GM23338 (cell line): ENCODE measurements around the gene NT5DC3. TPM values are rescaled to one million over a fixed set of nuclear protein-coding genes. Genes with fewer than 3 reads are reported as not detected.

ENCODE experiments used
- ATAC-seq: fragments of 200-7000 bp; cut with Tn5 transposase; 3 replicates; pipeline ENCODE4 v1.9.1; 2020
- DNase-seq: peaks from one replicate; pipeline ENCODE4 v3.0.0-alpha.2; 2015; ENCODE audit warnings: low spot score
- H2AFZ ChIP-seq: fragments of 200-600 bp; sonication (generic); 2 replicates; pipeline ENCODE4 v1.8.0; 2016; ENCODE audit warnings: antibody characterized with exemption, mild to moderate bottlenecking, moderate library complexity
- H3F3A ChIP-seq: fragments of 200-600 bp; sonication (generic); replicated peaks from 2 replicates; pipeline ENCODE4 v1.8.0; 2017; ENCODE audit warnings: antibody characterized with exemption, mixed run types, low read depth
- H3K27ac ChIP-seq: fragments of 200-600 bp; sonication (generic); 2 replicates; pipeline ENCODE4 v1.6.1; 2016; ENCODE audit warnings: low read depth
- H3K27me3 ChIP-seq: fragments of 200-600 bp; sonication (generic); 2 replicates; pipeline ENCODE4 v1.8.0; 2016; ENCODE audit warnings: mild to moderate bottlenecking, mixed run types, moderate library complexity; ENCODE audit not compliant: insufficient read depth
- H3K36me3 ChIP-seq: fragments of 200-600 bp; sonication (generic); 2 replicates; pipeline ENCODE4 v1.8.0; 2016; ENCODE audit warnings: mild to moderate bottlenecking; ENCODE audit not compliant: insufficient read depth
- H3K4me1 ChIP-seq: fragments of 200-600 bp; sonication (generic); 2 replicates; pipeline ENCODE4 v1.8.0; 2016; ENCODE audit warnings: mild to moderate bottlenecking, moderate library complexity; ENCODE audit not compliant: insufficient read depth
- H3K4me2 ChIP-seq: fragments of 200-600 bp; sonication (generic); 2 replicates; pipeline ENCODE4 v1.7.1; 2017; ENCODE audit warnings: mixed run types
- H3K4me3 ChIP-seq: fragments of 200-600 bp; sonication (generic); 2 replicates; pipeline ENCODE4 v1.6.1; 2016; ENCODE audit warnings: mixed run types
- H3K79me2 ChIP-seq: fragments of 200-600 bp; sonication (generic); replicated peaks from 2 replicates; pipeline ENCODE4 v1.8.0; 2017; ENCODE audit warnings: mild to moderate bottlenecking; ENCODE audit not compliant: insufficient read depth
- H3K9me2 ChIP-seq: fragments of 200-600 bp; sonication (generic); 2 replicates; pipeline ENCODE4 v1.8.0; 2017; ENCODE audit not compliant: insufficient read depth
- H4K20me1 ChIP-seq: fragments of 200-600 bp; sonication (generic); replicated peaks from 2 replicates; pipeline ENCODE4 v1.8.0; 2017; ENCODE audit warnings: mild to moderate bottlenecking; ENCODE audit not compliant: insufficient read depth
- H3K27ac Mint-ChIP-seq: 2 replicates; pipeline ENCODE4 v1.8.0; 2020; ENCODE audit warnings: inconsistent platforms, mild to moderate bottlenecking, moderate library complexity, mixed read lengths
- H3K27me3 Mint-ChIP-seq: 3 replicates; pipeline ENCODE4 v1.8.0; 2022; ENCODE audit warnings: low read depth, mild to moderate bottlenecking, moderate library complexity, mixed read lengths, inconsistent platforms; ENCODE audit not compliant: insufficient read depth, poor library complexity
- H3K36me3 Mint-ChIP-seq: 3 replicates; pipeline ENCODE4 v1.8.0; 2021; ENCODE audit warnings: low read depth, mild to moderate bottlenecking, inconsistent platforms, moderate library complexity, mixed read lengths
- H3K4me1 Mint-ChIP-seq: 3 replicates; pipeline ENCODE4 v1.8.0; 2020; ENCODE audit warnings: mild to moderate bottlenecking, inconsistent platforms, mixed read lengths
- H3K4me3 Mint-ChIP-seq: 3 replicates; pipeline ENCODE4 v1.8.0; 2021; ENCODE audit warnings: moderate library complexity, mild to moderate bottlenecking, inconsistent platforms, mixed read lengths
- H3K9me3 Mint-ChIP-seq: 3 replicates; pipeline ENCODE4 v1.8.0; 2020; ENCODE audit warnings: moderate library complexity, mild to moderate bottlenecking, inconsistent platforms, mixed read lengths
- CREB1 ChIP-seq: fragments of 250-450 bp; sonication (Bioruptor Pico); IDR thresholded peaks from 2 replicates; pipeline ENCODE4 v1.5.0; 2020; ENCODE audit warnings: low read depth, mild to moderate bottlenecking, moderate library complexity
- CTCF ChIP-seq, 2 experiments: fragments of 200-600 bp in 1 of 2; sonication (generic) in 1 of 2; conservative IDR thresholded peaks; 2 replicates each; pipeline versions ENCODE4 v1.5.1 to v1.6.1; 2016 to 2017; ENCODE audit warnings: antibody characterized with exemption in 2 of 2, low read depth in 2 of 2, mild to moderate bottlenecking in 2 of 2, moderate library complexity in 1 of 2
- ETS1 ChIP-seq: IDR thresholded peaks from 2 replicates; pipeline ENCODE4 v1.6.1; 2016; ENCODE audit warnings: antibody characterized with exemption
- EZH2 ChIP-seq: fragments of 200-600 bp; sonication (generic); IDR thresholded peaks from one replicate; pipeline ENCODE4 v1.8.0; 2017; ENCODE audit warnings: antibody characterized with exemption, mild to moderate bottlenecking, low read depth; ENCODE audit not compliant: unreplicated experiment
- EZH2phosphoT487 ChIP-seq: fragments of 200-600 bp; sonication (generic); IDR thresholded peaks from one replicate; pipeline ENCODE4 v1.8.1; 2018; ENCODE audit warnings: antibody characterized with exemption; ENCODE audit not compliant: unreplicated experiment
- JUNB ChIP-seq: IDR thresholded peaks from one replicate; pipeline ENCODE4 v1.6.1; 2016; ENCODE audit warnings: antibody characterized with exemption; ENCODE audit not compliant: unreplicated experiment
- NANOG ChIP-seq: IDR thresholded peaks from 2 replicates; pipeline ENCODE4 v1.6.1; 2016; ENCODE audit warnings: antibody characterized with exemption, borderline replicate concordance
- POLR2AphosphoS5 ChIP-seq: IDR thresholded peaks from 2 replicates; pipeline ENCODE4 v1.6.1; 2016; ENCODE audit warnings: antibody characterized with exemption, low read depth
- STAT1 ChIP-seq: IDR thresholded peaks from one replicate; pipeline ENCODE4 v1.6.1; 2016; ENCODE audit warnings: antibody characterized with exemption; ENCODE audit not compliant: unreplicated experiment
- ZNF114 ChIP-seq: fragments of 250-450 bp; sonication (Bioruptor Pico); IDR thresholded peaks from 2 replicates; pipeline ENCODE4 v1.5.0; 2020; ENCODE audit warnings: mild to moderate bottlenecking, moderate library complexity
- ZNF331 ChIP-seq: fragments of 250-450 bp; sonication (Bioruptor Pico); IDR thresholded peaks from 2 replicates; pipeline ENCODE4 v1.5.0; 2020; ENCODE audit warnings: low read depth, mild to moderate bottlenecking, moderate library complexity
- polyA plus RNA-seq: library from polyadenylated mRNA; unstranded; fragments of >200 nt; fragmentation: Nextera tagmentation; extraction: Ambion mirVana; gene quantifications from 2 replicates; pipeline ENCODE4 v1.2.1, GENCODE V29; 2016
- total RNA-seq: library from RNA; depleted of rRNA; stranded (reverse); fragments of >200 nt; shearing (Covaris generic); gene quantifications from 2 replicates; pipeline ENCODE4 v1.2.3, GENCODE V29; 2014
- TF ChIP-seq, protein P1 (sequence below): fragments of 250-450 bp; sonication (Bioruptor Pico); IDR thresholded peaks from 2 replicates; pipeline ENCODE4 v1.5.0; 2020; ENCODE audit warnings: mild to moderate bottlenecking, moderate library complexity
- TF ChIP-seq, protein P2 (sequence below): IDR thresholded peaks from one replicate; pipeline ENCODE4 v1.6.1; 2018; ENCODE audit warnings: antibody characterized with exemption; ENCODE audit not compliant: unreplicated experiment

NT5DC3 gene
- total and polyA plus RNA-seq, 2 experiments from 2014 or later, result 2.2 to 12.5 TPM

DNA sequence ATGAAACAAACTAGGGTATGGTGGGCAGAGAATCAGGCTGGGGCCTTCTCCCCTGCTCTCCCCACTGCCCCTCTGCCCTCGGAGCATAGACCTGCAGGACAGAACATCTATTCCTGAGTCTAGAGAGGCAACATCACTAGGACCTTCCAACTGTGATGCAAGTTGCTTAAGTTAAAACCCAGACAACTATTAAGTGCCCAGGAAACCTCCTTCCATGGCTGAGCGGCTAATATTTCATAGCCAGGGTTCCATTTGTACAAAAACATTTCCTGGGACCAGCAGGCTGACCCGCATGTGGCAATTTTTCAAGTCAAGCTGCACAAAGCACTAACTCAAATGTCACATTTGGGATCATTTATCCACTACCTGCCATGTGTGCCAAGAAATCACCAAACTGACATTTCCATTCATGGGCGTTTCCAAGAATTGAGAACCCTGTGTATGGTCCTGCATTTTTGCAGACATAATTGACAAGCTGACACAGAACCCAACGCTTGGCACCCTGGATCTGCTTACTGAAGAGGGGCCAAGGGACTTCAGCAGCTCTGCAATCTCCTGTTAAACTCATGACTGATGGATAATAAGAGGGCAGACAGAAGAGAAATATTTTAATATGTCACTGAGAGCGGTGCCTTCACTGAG is 32.7 kb downstream of the NT5DC3 start:
- Histone ChIP-seq H3K27ac (no peak overlapping the region), H3K4me3 (no peak overlapping the region), H3K9me2 (no peaks in the 10 kb centered on the region), H3F3A (no peaks in the 10 kb centered on the region), H3K4me1 (no peaks in the 10 kb centered on the region), H4K20me1 (0 out of 2 replicates have a peak, but pooled peaks cover 12% of the 10 kb centered on the region), H3K4me2 (no peak overlapping the region), H3K36me3 (no peaks in the 10 kb centered on the region; the same call in 1 of the 2 replicates), H3K79me2 (no peaks in the 10 kb centered on the region; the same call in 1 of the 2 replicates), H2AFZ (no peak overlapping the region), H3K27me3 (no peaks in the 10 kb centered on the region)
- Mint-ChIP-seq H3K4me3 (no peak overlapping the region), H3K9me3 (no peaks in the 10 kb centered on the region), H3K27me3 (peaks cover 7% of the 10 kb centered on the region), H3K27ac (no peak overlapping the region), H3K36me3 (peaks cover 7% of the 10 kb centered on the region; the same call in 1 of the 3 replicates), H3K4me1 (peaks cover 8% of the 10 kb centered on the region; the same call in 2 of the 3 replicates)
- DNase-seq (no peak), ATAC-seq (no peak)
- no peak for TF ChIP-seq CTCF (conservative IDR thresholded peaks at IDR 0.05; ENCODE audit: low read depth in 2 of 2)
- no peak for TF ChIP-seq ZNF114 (CRISPR knock-in tag)
- TF ChIP-seq EZH2phosphoT487, result no peak
- TF ChIP-seq POLR2AphosphoS5, result no peak
- TF ChIP-seq, protein P1, sequence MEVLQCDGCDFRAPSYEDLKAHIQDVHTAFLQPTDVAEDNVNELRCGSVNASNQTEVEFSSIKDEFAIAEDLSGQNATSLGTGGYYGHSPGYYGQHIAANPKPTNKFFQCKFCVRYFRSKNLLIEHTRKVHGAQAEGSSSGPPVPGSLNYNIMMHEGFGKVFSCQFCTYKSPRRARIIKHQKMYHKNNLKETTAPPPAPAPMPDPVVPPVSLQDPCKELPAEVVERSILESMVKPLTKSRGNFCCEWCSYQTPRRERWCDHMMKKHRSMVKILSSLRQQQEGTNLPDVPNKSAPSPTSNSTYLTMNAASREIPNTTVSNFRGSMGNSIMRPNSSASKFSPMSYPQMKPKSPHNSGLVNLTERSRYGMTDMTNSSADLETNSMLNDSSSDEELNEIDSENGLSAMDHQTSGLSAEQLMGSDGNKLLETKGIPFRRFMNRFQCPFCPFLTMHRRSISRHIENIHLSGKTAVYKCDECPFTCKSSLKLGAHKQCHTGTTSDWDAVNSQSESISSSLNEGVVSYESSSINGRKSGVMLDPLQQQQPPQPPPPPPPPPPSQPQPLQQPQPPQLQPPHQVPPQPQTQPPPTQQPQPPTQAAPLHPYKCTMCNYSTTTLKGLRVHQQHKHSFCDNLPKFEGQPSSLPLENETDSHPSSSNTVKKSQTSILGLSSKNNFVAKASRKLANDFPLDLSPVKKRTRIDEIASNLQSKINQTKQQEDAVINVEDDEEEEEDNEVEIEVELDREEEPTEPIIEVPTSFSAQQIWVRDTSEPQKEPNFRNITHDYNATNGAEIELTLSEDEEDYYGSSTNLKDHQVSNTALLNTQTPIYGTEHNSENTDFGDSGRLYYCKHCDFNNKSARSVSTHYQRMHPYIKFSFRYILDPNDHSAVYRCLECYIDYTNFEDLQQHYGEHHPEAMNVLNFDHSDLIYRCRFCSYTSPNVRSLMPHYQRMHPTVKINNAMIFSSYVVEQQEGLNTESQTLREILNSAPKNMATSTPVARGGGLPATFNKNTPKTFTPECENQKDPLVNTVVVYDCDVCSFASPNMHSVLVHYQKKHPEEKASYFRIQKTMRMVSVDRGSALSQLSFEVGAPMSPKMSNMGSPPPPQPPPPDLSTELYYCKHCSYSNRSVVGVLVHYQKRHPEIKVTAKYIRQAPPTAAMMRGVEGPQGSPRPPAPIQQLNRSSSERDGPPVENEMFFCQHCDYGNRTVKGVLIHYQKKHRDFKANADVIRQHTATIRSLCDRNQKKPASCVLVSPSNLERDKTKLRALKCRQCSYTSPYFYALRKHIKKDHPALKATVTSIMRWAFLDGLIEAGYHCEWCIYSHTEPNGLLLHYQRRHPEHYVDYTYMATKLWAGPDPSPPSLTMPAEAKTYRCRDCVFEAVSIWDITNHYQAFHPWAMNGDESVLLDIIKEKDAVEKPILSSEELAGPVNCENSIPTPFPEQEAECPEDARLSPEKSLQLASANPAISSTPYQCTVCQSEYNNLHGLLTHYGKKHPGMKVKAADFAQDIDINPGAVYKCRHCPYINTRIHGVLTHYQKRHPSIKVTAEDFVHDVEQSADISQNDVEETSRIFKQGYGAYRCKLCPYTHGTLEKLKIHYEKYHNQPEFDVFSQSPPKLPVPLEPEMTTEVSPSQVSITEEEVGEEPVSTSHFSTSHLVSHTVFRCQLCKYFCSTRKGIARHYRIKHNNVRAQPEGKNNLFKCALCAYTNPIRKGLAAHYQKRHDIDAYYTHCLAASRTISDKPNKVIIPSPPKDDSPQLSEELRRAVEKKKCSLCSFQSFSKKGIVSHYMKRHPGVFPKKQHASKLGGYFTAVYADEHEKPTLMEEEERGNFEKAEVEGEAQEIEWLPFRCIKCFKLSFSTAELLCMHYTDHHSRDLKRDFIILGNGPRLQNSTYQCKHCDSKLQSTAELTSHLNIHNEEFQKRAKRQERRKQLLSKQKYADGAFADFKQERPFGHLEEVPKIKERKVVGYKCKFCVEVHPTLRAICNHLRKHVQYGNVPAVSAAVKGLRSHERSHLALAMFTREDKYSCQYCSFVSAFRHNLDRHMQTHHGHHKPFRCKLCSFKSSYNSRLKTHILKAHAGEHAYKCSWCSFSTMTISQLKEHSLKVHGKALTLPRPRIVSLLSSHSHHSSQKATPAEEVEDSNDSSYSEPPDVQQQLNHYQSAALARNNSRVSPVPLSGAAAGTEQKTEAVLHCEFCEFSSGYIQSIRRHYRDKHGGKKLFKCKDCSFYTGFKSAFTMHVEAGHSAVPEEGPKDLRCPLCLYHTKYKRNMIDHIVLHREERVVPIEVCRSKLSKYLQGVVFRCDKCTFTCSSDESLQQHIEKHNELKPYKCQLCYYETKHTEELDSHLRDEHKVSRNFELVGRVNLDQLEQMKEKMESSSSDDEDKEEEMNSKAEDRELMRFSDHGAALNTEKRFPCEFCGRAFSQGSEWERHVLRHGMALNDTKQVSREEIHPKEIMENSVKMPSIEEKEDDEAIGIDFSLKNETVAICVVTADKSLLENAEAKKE (CRISPR knock-in tag), result no peak
- TF ChIP-seq NANOG, result no peak
- TF ChIP-seq CREB1 (CRISPR knock-in tag), result no peak
- no peak for TF ChIP-seq EZH2
- no peak for TF ChIP-seq STAT1
- TF ChIP-seq, protein P2, sequence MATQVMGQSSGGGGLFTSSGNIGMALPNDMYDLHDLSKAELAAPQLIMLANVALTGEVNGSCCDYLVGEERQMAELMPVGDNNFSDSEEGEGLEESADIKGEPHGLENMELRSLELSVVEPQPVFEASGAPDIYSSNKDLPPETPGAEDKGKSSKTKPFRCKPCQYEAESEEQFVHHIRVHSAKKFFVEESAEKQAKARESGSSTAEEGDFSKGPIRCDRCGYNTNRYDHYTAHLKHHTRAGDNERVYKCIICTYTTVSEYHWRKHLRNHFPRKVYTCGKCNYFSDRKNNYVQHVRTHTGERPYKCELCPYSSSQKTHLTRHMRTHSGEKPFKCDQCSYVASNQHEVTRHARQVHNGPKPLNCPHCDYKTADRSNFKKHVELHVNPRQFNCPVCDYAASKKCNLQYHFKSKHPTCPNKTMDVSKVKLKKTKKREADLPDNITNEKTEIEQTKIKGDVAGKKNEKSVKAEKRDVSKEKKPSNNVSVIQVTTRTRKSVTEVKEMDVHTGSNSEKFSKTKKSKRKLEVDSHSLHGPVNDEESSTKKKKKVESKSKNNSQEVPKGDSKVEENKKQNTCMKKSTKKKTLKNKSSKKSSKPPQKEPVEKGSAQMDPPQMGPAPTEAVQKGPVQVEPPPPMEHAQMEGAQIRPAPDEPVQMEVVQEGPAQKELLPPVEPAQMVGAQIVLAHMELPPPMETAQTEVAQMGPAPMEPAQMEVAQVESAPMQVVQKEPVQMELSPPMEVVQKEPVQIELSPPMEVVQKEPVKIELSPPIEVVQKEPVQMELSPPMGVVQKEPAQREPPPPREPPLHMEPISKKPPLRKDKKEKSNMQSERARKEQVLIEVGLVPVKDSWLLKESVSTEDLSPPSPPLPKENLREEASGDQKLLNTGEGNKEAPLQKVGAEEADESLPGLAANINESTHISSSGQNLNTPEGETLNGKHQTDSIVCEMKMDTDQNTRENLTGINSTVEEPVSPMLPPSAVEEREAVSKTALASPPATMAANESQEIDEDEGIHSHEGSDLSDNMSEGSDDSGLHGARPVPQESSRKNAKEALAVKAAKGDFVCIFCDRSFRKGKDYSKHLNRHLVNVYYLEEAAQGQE, result no peak
- TF ChIP-seq JUNB, result no peak
- no peak for TF ChIP-seq ETS1
- TF ChIP-seq ZNF331 (CRISPR knock-in tag), result no peak
